ENCODE data around the gene GIPR.
"Not testable (repeated sequence)": the region's sequence is repeated elsewhere in the genome, so short reads cannot be mapped to it uniquely, and the experiment has no call there.

Gene GIPR, protein sequence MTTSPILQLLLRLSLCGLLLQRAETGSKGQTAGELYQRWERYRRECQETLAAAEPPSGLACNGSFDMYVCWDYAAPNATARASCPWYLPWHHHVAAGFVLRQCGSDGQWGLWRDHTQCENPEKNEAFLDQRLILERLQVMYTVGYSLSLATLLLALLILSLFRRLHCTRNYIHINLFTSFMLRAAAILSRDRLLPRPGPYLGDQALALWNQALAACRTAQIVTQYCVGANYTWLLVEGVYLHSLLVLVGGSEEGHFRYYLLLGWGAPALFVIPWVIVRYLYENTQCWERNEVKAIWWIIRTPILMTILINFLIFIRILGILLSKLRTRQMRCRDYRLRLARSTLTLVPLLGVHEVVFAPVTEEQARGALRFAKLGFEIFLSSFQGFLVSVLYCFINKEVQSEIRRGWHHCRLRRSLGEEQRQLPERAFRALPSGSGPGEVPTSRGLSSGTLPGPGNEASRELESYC

DNA sequence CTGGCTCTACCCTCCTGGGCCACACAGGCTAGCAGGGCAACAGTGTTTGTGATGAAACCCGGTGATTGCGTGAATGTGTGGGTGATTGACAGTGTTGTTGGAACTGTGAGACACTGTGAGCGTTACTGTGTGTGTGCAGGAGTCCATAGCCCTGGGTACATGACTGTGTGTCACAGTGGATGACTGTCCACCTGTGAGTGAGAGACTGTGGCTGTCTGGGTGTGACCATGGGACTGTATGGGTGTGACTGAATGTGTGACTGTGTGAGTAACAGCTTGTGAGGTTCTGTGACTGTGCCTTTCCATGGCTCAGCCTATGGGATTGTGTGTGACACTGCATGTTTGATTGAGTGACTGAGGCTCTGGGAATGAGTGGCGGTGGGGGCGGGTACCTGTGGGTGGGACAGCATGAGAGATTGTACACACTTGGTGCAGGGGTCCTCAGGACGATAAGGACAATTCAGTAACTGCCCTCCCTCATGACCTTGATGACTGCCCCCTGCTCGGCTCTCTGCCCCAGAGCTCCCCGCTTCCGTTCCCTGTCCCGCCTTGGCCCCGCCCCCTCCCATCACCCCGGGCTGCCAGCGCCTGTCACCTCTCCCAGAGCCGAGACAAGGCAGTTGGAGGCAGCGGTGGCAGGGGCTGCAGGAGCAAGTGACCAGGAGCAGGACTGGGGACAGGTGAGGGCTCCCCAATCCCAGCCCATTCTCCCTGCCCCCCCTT is at the start of gene GIPR:
Gene GIPR (plus strand): TSS at position 602 of the 722 bp plus-strand sequence. CDS start 1,300 bp downstream, outside the sequence.
- no peak for DNase-seq

- no peak for DNase-seq
Observed at GRCh38 chr19:45621389-45621788, 46.6 kb upstream of the GIPR start.

GRCh38 chr19:45621976-45622503 is 46.0 kb upstream of the GIPR start:
- DNase-seq: no peak

DNA sequence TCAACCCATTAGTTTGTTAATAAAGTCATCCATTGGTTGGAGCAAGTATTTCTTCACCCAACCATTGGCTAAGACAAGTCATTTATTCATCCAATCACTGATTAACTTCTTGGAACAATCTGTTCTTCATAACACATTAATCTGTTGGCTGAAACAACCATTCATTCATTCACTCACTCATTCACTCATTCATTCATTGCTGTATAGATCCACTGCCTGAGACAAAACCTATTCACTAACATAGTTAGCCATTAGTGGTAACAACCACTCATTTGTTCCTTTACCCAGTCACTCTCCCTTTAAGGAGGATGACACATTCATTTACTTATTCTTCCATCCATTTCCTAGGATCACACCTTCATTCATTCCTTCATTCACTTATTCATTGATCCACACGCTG is 44.0 kb upstream of the GIPR start:
- no peak for DNase-seq

- not testable (repeated sequence) for DNase-seq
Observed at GRCh38 chr19:45628219-45628618, 39.8 kb upstream of the GIPR start.

GRCh38 chr19:45629704-45630103 is 38.3 kb upstream of the GIPR start:
- no peak for DNase-seq

- no peak for DNase-seq
Observed at GRCh38 chr19:45630463-45630862, 37.6 kb upstream of the GIPR start.

- DNase-seq: no peak
Observed at GRCh38 chr19:45632468-45633196, 35.4 kb upstream of the GIPR start.

DNA sequence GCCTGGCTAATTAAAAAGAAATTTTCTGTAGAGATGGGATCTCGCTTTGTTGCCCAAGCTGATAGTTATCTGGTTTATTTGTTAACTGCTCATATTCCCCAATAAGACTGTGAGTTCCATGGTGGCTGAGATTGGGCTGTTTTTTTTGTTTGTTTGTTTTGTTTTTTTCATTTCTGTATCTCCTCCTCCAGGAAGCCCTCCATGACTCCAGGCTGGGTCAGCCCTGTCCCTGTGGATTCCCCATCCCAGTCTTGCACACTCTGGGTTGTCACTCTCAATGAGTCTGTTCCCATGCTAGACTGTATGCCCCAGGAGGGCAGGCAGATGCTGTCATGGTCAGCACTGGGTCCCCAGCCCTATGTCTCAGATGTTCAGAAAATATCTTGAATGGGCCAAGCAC is 31.7 kb upstream of the GIPR start:
- no peak for DNase-seq

DNA sequence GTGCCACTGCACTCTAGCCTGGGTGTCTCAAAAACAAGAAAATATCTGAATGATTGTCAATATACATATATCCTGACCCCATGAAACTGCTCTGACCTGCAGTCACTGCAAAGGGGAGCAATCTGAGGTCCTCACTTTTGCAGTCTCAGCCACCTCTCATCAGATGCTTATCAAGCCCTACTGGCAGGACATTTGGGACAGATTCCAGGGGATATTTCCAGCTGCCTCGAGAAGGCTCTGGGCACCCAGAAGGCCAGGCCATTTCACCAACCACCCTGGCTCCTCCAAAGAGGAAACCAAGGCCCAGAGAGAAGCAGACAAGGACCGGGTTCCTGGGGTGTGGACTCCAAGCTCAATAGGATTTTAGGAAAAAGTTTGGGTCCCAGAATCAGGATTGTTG is 31.1 kb upstream of the GIPR start:
- no peak for DNase-seq

DNA sequence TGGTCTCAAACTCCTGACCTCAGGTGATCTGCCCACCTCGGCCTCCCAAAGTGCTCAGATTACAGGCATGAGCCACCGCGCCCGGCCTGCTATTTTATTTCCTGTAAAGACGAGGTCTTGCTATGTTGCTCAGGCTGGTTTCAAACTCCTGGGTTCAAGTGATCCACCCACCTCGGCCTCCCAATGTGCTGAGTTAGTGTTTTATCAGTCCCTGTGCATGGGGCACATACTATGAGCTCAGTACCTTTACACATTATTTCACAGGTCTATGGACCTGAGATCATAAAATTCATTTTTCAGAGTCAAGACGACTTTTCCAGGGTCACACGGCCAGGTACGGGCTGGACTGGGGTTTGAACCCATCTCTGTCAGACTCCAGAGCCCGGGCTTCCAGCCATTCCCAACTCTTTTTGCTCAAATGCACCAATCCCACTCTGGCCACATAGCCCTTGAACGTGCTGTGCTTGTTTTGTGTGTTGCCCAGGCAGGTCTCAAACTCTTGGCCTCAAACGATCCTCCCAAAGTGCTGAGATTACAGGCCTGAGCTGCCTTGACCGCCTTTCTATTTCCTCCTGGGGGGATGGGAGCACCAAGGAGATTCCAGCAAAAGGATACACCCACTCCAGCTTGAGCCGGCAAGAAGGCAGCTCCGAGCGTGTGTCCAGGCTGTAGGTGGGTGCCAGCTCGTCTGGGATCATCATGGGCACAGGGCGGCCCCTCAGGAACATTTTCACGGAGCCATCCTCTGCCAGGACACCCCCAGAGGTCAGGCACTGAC is 29.9 kb upstream of the GIPR start:
- no peak for DNase-seq

- DNase-seq: no peak
Observed at GRCh38 chr19:45638930-45639729, 28.9 kb upstream of the GIPR start, which contains the start of gene EML2. Gene EML2 (minus strand): TSS chr19:45639397. CDS start chr19:45639376, 21 bp downstream.

DNA sequence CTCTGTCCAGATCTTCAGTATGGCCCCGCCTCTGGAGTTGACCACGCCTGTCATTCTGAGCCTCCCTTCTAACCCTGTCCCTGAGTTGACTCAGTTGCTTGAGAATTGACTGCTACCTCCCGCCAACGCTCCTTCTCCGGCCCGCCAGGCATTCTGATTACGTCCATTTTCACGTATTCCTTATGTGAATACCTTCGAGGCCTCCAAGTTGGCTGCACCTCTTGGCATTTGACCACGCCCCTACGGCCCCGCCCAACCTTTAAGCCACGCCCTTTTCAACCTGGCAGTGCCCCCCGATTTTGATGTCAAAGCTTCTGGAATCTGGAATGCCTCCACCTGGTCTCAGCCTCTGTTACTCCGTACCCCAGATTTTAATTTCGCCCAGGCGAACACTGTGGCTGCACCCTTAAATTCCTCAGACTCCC is 27.2 kb upstream of the GIPR start:
- no peak for DNase-seq

DNA sequence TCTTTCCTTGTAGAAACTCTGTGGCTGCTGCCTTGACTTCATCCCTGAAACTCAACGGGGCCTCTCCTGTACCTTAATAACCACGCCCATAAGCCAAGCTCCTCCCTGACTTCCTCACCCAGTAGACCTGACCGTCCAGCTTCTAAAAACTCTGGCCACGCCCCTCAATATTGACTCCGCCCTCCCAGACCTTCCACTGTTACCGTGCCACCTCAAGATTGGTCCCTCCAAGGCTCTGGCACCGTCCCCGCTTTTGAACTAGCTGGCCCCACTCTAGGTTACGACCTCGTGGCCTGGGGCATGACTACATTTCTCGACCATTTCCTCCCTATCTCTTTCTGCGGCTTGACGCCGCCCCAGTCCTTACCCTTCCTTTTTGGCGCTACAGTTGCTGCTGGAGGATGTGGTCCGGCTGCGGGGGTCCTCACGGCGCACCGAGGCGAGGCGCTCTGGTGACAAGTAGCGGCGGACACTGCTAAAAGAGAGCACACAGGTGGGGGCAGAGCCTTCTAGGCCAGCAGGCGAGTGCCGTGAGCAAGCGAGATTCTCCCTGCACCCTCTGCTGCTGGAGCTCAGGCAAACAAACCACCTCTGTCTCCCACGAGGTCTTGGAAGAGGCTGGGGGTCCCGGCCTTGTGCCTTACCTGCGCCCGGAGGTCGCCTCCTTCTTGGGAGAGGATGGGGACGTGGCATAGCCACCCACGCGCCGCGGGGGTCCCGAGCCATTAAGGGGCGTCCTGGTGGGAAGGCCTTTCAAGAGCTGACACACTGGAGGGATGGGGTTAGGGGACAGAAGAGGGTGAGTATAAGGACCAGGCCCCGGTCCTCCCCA is 26.5 kb upstream of the GIPR start:
- peak; percentile 89 for DNase-seq

DNA sequence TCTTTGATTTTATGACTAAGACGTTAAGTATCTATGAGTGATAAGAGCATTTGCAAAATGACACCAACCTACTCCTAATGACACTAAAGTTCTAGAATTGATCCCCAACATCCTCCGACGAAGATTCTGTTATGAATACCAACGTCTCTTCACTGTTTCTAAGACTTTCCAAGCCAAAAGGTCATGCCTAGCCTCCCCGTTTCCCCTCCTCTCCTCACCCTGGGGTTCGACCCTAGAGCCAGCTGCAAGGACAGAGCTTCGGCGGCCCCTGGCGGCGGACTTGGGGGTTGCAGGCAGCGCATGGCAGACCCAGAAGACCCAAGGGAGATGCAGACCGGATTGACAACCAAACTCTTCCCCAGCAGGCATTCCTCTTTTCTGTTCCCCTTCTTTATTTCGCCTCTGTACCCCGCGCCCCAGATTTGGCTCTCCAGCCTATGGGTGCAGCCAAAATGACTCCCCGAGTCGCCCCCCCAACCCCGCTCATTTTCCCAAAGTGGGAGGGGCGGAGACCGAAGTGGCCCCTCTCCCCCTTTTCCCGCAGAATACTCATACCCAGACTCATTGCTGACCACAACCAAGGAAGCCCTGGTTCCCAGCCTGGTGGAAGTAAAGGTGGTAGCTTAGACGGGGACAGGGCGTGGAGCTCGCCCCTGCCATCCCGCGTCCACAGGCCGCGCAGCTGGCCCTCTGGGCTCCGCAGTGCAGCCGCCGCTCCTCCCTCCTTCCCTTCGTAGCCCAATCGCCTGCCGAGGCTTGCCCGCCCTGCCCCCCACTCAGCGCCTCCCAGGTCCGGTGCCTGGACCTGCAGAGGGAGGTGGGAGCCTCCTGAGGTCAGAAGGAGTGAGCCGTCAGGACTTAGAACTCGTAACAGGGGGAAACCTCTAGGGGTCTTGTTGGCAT is 24.7 kb upstream of the GIPR start:
- peak; percentile 70 for DNase-seq

- DNase-seq: no peak
Observed at GRCh38 chr19:45643927-45644771, 23.9 kb upstream of the GIPR start.

GRCh38 chr19:45645068-45645630 is 22.9 kb upstream of the GIPR start:
- no peak for DNase-seq

Measured in KG1 (cell line).